ELR (cell line): ENCODE measurements around the gene ALPK1.
"Not testable (repeated sequence)": the region's sequence is repeated elsewhere in the genome, so short reads cannot be mapped to it uniquely, and the experiment has no call there.

ENCODE experiments used
- DNase-seq: peaks from one replicate; pipeline ENCODE4 v3.0.0-alpha.2; 2015; ENCODE audit warnings: low read depth

ALPK1 gene

GRCh38 chr4:112284662-112285411, 12.3 kb upstream of the ALPK1 start:
- DNase-seq = peak; percentile 32

- no peak for DNase-seq
Measured at GRCh38 chr4:112287258-112287989, 9.7 kb upstream of the ALPK1 start.

- DNase-seq = no peak
Measured at GRCh38 chr4:112288455-112288854, 8.7 kb upstream of the ALPK1 start.

GRCh38 chr4:112289407-112290253, 7.5 kb upstream of the ALPK1 start:
- DNase-seq = no peak

GRCh38 chr4:112290341-112290740, 6.8 kb upstream of the ALPK1 start:
- DNase-seq = no peak

GRCh38 chr4:112299721-112300120, 2.6 kb downstream of the ALPK1 start:
- no peak for DNase-seq

- no peak for DNase-seq
Measured at GRCh38 chr4:112302320-112303274, 5.4 kb downstream of the ALPK1 start.

GRCh38 chr4:112305477-112305876, 8.3 kb downstream of the ALPK1 start:
- DNase-seq = not testable (repeated sequence)

- DNase-seq = not testable (repeated sequence)
Measured at GRCh38 chr4:112309263-112309791, 12.2 kb downstream of the ALPK1 start.

- DNase-seq = no peak
Measured at GRCh38 chr4:112311516-112311915, 14.3 kb downstream of the ALPK1 start.

GRCh38 chr4:112312610-112313239, 15.6 kb downstream of the ALPK1 start:
- DNase-seq = no peak

GRCh38 chr4:112315446-112315845, 18.3 kb downstream of the ALPK1 start:
- DNase-seq = no peak

- no peak for DNase-seq
Measured at GRCh38 chr4:112316360-112316759, 19.2 kb downstream of the ALPK1 start.

GRCh38 chr4:112318239-112319142, 21.3 kb downstream of the ALPK1 start:
- no peak for DNase-seq

GRCh38 chr4:112321776-112322684, 24.9 kb downstream of the ALPK1 start:
- DNase-seq = peak; percentile 71

- DNase-seq = no peak
Measured at GRCh38 chr4:112322866-112323265, 25.7 kb downstream of the ALPK1 start.

- DNase-seq = no peak
Measured at GRCh38 chr4:112325530-112325929, 28.4 kb downstream of the ALPK1 start.

GRCh38 chr4:112327965-112328733, 31.0 kb downstream of the ALPK1 start:
- peak; percentile 63 for DNase-seq
